GM18870 (cell line): ENCODE data around the gene TTC6.

Source experiments
- ATAC-seq: cut with Tn5 transposase; IDR thresholded peaks from one replicate; pipeline ENCODE4 v1.9.1; 2021; ENCODE audit warnings: moderate library complexity; ENCODE audit not compliant: unreplicated experiment

Gene TTC6

DNA sequence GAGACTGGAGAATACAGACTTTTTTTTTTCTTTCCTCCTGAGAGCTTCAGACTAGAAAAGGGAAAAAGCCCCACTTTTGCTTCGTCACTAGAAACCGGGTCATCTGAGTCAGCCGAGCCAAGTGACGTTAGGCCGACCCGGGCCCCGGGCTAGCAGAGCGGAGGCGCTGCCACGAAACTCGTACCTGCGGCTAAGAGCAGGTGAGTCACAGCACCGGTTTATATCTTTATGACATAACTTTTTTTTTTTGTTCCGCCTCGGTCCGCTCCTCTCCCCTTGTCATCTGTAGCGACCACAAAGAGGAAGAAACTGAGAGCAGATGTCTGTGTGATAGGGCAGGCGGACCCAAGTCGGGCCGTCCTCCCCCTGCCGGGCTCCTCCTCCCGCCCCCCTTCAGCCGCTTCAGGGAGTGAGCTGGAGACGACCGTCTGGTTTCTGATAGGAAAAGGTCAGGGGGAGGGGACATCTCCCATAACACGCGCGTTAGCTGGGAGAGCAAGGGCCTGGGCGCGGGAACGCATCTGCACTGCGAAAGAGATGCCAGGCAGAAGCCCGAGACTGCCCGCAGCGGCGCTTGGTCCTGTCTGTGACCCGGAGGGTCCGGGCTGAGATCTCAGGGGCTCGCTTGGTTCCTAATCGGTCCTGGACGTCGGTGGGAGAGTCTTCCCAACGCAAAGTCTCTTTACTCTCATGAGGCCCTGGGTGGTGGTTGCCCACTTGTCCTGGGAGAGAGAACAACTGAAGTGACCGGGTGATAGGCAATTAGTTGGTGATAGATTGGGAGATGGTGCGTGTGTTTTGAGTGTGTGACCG, 586 bp downstream of the TTC6 start:
- ATAC-seq: peak; percentile 77

DNA sequence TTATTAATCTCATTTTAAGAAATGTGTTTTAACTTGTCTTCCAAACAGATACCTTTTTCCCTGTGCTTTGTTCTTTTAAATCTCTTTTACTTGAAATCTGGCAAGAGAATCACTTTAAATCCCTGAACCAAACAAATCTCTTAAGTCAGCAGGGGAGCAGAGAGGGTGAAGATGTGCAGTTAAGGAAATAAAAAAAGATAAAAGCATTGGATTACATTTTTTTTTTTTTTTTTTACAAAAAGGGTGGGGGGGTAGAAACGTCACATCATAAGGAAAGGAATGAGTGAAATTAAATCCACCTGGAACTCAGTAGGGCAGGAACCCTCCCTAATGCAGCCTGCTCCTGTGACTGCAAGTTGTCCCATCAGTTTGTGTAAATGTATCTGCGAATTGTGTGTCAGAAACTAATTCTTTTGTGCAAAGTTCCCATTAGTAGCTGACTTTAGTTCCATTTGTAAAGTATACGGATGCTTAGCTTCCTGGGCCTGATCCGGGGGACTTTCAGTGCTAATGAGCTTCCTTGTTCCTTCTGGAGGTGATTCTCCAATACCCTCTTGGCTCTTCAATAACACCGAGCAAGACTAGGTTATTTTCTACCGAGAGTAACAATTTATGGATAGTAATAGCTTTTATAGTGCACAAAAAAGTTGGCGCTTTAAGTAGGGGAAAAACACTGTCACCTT, 1.5 kb downstream of the TTC6 start:
- no peak for ATAC-seq

DNA sequence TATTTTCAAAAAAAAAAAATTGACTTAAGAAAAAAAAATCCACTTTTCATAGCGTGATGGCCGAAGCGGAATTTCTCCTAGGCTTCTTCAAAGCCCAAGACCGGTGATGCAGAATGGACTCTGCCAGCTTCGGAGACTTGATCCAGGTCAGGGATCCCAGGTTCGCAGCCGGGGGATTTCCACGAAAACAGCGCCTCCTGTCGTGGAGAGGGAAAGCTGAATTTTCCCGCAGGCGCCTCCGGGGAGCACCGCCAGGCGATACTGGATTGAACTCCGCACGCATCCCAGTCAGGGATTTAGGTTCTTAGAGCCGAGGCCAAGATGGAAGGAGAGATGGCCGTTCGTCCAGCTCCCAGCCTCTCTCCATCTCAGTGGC, 2.1 kb downstream of the TTC6 start:
- ATAC-seq: no peak

DNA sequence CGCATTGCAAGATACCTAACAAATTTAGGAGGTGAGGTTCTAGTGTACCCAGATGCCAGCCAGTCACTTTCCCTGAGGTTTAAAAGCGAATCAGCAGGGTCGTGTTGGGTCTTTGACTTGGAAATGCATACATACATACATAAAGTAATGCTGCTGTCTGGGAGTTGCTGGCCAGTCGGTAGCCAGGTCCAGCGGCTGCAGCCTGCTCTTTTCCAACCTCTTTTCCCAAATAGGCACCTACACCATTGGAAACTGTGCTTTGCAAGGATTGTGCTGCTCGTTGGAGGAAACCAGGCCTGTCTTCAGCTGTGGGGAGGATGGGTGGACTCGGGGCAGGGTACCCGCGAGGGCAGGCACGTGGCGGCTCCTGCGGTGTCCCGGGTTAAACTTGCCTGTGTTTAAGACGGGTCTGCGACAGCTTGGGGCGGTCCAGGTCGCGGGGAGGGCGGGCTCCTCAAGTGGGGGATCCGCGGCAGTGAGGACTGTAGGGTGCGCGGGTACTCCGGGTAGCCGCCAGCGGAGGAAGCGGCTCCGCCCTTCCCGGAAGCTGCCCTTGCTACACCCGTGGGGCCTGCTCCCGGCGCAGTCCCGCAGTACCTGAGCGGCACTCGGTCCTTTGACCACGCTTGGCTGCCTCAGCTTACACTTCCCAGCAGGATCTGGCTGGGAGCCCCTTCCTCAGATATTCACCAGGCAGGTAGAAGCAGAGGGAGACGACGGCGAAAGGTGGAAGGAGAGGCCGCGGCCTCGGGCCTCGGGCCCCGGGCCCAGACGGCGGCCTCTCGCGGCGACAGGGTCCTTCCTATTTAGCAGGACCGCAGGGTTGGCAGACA, 2.7 kb downstream of the TTC6 start:
- no peak for ATAC-seq

DNA sequence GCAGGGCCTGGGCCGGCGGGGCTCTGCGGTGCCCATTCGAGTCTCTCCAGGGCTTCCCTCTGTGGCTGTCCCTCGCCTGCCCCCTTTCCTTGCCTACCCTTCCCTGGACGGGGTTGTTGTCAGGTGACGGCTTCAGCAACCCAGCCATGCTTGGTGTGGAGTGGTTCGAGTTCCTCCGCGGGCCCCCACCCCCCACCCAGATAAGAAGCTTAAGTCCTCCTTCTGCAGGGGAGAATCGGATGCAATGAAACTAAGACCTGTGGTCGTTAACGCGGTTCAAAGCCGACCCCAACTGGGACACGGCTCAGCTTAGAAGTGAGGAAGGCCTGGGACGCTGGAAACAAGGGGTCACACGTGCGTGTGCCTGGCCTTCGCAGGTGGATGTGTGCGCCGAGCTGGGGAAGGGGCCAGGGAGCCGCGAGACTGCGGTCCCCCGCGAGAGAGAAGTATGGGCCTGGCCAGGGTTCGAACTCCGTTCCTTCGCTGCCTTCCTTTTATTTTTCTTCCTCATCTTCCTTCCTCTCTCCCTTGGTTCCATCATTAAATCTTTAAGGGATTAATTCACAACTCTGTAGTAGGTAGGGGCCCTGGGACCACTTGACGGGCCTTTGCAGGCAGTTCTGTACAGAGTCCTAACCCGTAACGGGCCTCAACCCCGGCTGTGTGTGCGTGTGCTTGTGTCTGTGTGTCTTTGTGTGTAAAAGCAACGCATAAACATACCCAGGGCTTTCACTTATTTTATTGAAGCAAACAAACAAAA, 3.5 kb downstream of the TTC6 start:
- no peak for ATAC-seq

DNA sequence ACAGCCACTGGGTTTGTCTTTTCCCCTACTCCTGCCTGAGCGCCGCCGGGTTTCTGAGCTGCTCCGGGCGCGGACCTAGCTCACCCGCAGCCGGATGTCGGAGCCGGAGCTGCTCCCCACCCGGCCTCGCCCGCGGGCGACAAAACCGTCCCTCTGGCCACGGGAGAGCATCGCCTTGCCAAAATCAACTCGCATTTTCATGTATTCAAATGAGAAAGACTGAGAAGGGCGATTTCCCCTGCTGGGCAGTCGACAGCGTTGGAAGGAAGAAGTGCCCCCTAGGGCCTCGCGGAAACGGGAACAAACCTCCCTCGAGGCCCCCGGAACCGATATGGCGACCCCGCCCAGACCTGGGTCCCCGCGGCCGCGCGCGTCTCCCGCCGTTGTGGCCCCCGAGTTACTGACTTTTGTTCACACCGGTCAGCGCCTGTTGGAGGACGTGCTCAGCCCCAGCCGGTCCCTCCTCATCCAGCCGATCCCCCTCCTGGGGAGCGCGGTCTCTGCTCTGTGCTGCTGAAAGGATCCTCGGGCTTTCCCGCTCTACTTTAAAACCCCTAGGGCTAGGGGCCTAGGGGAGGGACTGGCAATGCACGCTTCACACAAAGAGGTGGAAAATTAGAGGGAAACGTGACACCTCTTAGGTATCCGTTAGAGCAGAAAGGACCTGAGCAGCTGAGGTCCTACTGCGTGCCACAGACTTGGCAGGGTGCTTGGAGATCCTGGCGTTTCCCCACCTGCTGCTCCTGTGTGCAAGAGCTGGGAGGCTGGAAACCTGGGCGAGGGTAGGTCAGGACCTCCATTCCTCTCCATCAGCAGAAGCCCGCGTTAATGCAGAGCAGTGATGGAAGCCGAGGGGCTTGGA, 4.3 kb downstream of the TTC6 start:
- no peak for ATAC-seq

DNA sequence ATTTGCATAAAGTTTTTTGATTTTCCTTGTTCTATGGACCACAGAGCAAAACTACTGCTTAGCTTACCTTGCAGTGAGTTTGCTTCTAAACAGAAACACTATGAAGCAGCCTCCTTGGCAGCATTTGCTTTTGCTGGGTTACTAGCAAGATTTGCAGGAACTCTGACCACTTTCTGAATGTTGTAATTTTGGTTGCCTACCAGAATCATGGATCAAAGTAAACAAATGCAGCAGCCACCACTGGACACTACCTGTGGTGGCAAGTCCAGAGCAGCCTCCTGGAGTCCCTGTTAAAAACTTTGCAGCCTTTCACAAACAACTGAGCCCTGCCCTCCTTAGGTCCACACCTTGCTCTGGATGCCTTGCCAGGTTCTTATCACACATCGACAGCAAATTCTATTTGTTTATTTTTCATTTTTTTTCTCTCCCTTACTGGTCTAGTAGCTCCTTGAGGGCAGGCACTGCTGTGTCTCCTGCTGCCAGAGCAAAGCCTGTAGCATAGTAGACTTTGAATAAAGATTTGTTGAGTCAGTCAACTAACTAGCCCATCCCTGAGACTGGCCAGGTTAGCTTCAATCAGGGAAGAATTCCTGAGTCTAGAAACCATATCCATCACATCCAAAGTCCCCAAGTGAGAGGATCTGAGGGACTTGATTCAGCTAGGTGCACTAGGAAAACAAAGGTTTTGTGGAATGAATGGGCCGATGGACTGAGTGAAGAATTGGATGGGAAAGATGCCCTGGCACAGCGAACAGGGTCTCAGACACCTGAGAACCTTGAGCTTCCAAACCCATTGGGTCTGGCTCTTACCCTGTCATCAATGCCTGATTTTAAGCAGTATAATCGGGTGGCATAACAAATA, 5.7 kb downstream of the TTC6 start:
- ATAC-seq: no peak

DNA sequence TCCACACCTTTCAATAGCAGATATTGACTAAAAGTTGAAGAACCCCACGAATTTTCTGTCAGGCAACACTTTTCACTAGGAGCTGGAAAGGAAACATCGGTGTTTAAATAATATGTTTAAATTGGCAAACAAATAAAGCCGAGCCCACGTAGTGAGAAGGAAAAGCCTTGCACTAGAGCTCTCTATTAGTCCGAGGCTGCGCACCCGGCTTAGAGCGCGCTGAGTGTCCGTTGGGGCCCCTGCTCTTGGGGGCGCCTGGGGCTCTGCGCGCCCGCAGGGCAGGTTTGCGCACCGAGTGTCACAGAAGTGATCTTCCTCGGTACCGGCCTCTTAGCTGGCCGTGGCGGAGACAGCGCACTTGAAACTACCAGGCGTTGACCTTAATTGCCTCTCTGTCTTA, 6.4 kb downstream of the TTC6 start:
- no peak for ATAC-seq

DNA sequence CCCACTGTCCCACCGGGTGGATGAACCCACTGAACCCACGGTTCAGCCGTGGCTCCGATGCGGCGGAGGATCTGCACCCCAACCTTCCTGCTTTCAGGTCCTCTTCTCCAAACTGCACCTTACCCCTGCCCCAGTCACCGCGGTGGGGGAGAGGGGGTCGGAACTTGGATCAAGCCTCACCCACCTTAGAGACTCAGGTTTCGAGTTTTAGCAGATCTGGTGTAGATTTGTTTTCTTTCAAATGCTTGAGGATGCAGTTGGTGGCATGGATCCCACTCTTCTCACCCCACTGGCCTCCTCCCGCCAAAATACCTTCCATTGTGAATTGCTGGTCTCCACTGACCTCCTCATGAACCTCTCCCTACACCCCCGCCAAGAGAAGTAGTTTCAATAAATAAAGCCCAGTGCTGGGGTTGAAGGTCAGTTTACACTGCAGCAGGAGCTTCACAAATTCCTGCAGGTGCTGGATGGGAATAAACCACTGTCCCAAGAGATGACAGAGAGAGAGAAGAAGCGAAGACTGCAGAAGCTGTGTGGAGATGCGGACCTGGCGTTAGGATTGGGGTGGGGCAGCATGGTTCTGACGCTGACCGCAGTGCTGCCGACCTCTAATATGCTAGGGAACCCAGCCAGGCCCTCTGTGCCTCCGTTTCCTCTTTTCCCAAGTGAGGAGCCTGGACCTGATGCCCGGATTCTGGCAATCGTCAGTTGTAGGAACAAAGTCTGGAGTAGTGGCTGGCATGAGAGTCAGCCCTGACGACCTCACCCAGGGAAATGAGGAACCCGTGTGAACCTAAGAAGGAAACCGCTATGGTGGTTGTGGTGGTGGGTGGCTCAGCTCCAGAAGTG, 7.4 kb downstream of the TTC6 start:
- ATAC-seq: no peak

DNA sequence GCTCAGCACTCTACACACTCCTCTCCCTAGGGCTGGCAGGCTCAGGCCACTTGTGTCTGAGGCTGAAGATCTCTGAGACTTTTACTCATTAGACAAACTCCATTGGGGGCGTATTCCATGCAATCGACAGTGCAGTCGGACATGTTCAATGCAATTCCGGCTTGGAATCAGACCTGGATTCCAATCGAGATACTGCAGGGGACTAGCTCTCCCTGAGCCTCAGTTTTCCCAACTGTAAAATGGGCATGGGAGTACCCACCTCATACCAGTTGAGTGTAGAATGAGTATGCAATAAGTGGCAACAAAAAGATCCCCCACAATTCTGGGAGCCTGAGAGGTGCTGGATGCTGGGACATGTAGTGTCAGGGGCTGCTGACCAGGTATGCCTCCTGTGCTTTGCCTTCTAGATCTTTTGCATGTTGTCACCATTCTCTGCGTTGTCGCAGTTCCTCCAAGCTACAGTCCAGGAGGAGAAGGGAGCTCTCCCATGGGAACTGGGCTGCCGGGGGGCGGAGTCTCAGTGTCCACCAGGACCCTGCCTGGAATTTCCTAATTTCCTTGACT, 8.3 kb downstream of the TTC6 start:
- no peak for ATAC-seq

DNA sequence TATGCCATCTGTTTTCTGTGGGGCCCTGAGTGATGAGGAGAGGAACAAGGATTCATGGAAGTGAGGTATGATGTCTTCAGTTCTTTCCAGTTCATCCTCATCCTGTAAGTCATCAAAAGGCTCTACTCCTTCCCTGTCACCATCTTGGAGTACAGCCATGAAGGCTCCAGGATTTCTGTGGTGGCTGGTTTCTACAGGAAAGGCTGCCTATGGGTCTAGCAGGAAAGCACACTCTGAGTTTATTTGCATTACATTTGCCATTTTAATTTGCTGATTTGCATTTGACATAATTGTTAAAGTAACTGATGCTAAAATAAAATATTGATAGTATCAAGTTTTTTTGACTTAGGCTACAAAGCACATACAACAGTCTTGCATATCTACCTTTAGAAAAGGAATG, 11.2 kb downstream of the TTC6 start:
- ATAC-seq: no peak

DNA sequence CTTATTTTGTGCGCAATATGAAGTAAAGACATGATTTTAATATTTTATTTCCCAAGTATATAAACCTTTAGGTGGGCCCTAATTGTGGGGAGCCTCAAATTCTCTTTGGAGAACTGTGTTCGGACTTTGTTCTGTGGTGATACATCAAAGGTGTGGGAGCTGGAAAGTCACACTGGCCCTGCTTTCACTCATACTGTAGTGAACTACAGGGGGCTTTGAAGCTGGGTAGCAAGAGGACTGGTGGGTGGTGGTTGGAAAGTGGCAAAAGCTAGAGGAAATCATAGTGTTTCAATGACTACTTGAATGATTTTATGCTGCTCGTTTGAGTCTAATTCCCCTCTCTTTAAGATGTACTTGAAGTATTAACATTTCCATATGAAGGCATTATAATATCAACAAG, 13.2 kb downstream of the TTC6 start:
- no peak for ATAC-seq

DNA sequence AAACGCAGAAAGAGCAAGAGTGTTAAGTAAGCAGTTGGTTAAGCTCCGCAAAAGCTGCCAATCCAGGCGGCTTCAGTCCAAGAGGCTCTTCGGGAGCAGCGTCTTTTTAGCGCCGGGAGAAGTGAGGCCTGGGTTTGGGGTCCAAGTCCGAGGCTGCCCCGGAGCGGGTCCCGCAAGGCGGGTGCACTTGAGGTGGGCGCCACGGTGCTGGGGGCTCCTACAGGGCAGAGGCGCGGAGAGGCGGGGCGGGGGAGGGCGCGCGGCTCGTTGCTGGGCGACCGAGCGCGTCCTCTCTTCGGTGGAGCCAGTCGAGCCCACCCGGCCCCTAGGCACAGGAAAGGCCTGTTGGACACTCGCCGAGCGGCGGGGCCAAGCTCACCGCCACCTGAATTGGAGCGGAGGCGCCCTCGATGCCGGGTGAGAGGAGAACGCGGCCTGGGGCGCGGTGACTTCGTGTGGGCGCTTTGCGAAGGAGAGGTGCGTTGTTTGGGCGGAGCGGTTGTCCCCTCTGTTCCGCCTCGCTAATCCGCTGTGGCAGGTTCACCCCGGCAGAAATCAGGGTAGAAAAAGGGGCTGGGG, 15.6 kb downstream of the TTC6 start:
- ATAC-seq: no peak

DNA sequence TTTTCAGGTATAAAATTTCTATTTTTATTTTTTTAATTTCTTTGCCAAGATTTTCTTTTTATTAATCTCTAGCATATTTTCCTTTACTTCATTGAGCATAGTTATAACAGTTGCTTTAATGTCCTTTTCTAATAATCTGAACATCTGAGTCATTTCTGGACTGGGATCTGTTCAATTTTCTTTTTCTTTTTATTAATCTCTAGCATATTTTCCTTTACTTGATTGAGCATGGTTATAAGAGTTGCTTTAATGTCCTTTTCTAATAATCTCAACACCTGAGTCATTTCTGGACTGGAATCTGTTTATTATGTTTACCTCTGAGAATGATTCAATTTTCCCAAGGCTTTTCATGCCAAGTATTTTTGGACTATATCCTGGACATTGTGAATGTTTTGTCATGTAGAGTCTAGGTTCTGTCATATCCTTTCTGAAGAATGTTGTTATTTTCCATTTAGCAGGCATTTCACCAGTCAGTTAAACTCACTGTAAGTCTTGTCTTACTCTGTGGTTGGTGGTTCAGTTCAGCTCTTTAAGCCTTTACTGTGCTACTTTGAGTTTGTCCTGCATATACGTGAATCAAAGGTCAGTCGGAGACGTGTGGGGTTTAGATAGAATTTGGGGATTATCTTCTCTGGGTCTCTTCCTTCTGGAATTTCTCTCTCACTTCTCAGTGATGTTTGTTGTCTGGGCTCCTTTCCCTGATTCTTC, 20.3 kb downstream of the TTC6 start:
- ATAC-seq: no peak

DNA sequence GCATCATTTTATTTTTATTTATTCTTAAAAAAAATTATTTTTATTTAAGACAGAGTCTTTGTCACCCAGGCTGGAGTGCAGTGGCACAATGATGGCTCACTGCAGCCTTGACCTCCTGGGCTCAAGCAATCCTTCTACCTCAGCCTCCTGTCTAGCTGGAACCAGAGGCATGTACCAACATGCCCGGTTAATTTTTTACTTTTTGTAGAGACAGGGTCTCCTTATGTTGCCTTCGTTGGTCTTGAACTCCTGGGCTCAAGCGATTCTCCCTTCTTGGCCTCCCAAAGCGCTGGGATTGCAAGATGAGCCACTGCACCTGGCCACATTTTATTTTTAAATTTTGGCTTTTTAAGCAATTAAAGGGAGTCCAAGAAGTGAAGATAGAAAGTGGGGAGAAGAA, 21.4 kb downstream of the TTC6 start:
- ATAC-seq: no peak

DNA sequence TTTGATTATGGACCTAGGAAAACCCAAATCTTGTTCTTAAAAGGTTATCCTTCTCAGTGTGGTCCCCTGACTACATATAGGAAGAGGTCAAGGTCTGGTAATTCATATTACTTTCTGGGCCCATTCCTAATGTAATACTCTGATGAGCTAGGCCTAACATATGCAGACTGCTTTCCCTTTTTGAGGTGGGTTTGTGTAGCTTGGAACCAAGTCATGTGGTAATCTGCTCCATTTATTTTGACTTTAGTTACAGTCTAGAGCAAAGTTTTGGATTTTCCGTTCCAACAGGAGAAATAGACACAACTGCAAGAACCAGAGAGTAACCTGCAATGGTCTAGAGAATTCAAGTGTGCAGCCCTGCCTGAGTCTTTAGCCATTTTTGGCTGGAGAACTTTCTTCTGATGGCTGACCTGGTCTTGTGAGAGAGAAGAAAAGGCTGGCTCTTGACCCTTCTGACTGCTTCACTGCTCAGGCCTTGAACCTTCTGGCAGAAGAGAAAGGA, 22.5 kb downstream of the TTC6 start:
- ATAC-seq: no peak

DNA sequence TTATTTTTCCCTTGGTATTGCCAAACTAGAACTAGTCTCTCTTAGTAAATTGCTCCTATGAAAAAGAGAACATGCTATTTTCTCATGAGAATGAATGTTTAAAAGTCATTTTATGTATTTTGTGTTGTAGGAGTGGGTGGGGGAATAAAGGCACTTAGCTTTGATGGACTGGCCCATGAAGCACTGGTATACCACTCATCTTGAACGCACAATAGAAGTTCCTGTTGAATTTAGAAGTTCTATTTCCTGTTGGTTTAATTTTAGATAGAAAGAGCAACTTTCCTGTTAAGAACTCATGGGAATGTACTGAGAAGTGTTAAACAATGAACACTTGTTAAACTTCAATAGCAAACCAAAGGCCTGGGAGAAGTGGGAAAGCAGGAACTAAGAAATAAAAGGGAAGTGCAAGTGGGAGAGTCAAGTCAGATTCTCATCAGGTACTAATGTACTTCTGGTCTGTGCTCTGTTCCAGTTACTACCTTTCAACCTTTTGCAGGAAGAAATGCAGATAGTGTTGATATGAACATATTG, 23.1 kb downstream of the TTC6 start:
- ATAC-seq: no peak
